H1 (cell line): ENCODE measurements around the gene FAM174B. TPM values are rescaled to one million over a fixed set of nuclear protein-coding genes. Genes with fewer than 3 reads are reported as not detected.

ENCODE experiments used
- CHD7 ChIP-seq: fragments of 300-600 bp; sonication (generic); IDR thresholded peaks from 2 replicates; pipeline ENCODE4 v1.7.1; 2012; ENCODE audit warnings: low read length, moderate library complexity, mild to moderate bottlenecking, inconsistent platforms; ENCODE audit not compliant: insufficient replicate concordance
- KDM1A ChIP-seq: fragments of 200-600, 300-600 bp; sonication (generic); IDR thresholded peaks from 2 replicates; pipeline ENCODE4 v1.7.1; 2016; ENCODE audit warnings: mild to moderate bottlenecking, low read length, borderline replicate concordance
- KDM5A ChIP-seq: fragments of 200-600 bp; IDR thresholded peaks from 2 replicates; pipeline ENCODE4 v1.7.1; 2012; ENCODE audit warnings: mild to moderate bottlenecking, low read length, inconsistent platforms, mixed read lengths
- MAX ChIP-seq: IDR thresholded peaks from 2 replicates; pipeline ENCODE4 v1.6.1; 2012; ENCODE audit warnings: inconsistent platforms
- POU5F1 ChIP-seq: IDR thresholded peaks from 2 replicates; pipeline ENCODE4 v1.6.1; 2011; ENCODE audit warnings: low read depth, mild to moderate bottlenecking, low read length, moderate library complexity
- SP1 ChIP-seq: IDR thresholded peaks from 2 replicates; pipeline ENCODE4 v1.6.1; 2011; ENCODE audit warnings: low read depth, low read length
- TAF7 ChIP-seq: optimal IDR thresholded peaks from 2 replicates; pipeline ENCODE3; 2011; ENCODE audit warnings: low read depth, mild to moderate bottlenecking, inconsistent platforms, low read length, moderate library complexity, borderline replicate concordance
- TBP ChIP-seq: IDR thresholded peaks from 2 replicates; pipeline ENCODE4 v1.6.1; 2011; ENCODE audit warnings: low read depth, low read length, improper control_type of control experiment
- USF2 ChIP-seq: IDR thresholded peaks from 2 replicates; pipeline ENCODE4 v1.6.1; 2011; ENCODE audit warnings: low read length, improper control_type of control experiment
- polyA plus RNA-seq, 7 experiments: library from polyadenylated mRNA; depleted of rRNA in 3 of 7; stranded (reverse) in 5 of 7; unstranded in 2 of 7; fragments of >200 nt in 5 of 7; fragments of 200-250 nt in 2 of 7; gene quantifications; 1 replicate in 5 of 7; 2 replicates in 1 of 7; 4 replicates in 1 of 7; pipeline versions ENCODE4 v1.2.1 to v1.2.3, GENCODE V29; 2011 to 2013; ENCODE audit warnings: missing spikeins in 2 of 7, mixed read lengths in 2 of 7
- total RNA-seq: library from RNA; stranded (reverse); fragmentation: NEBNext Ultra II Directional; extraction: Animal tissue kit (Norgen Biotek cat#: 25700); gene quantifications from 2 replicates; pipeline ENCODE4 v1.2.1, GENCODE V29; 2021

FAM174B gene
- total and polyA plus RNA-seq, 2 of the 8 experiments (the other 6 are each of a cell fraction or from before 2014, with no cell fraction given): 9.3 to 35.2 TPM

GRCh38 chr15:92621972-92622533 lies 33.5 kb downstream of the FAM174B start (continued):
- TF ChIP-seq CHD7 (no peak), KDM5A (no peak), USF2 (no peak), KDM1A (no peak), SP1 (no peak), TBP (no peak), POU5F1 (no peak), TAF7 (no peak), MAX (no peak)
